Kidney glomerular epithelial cell (primary cell): ENCODE measurements around the gene ANKRD28.
"Not testable (repeated sequence)": the region's sequence is repeated elsewhere in the genome, so short reads cannot be mapped to it uniquely, and the experiment has no call there.

Source experiments
- DNase-seq: peaks from one replicate; lab custom pipeline; 2025; lab: John Stamatoyannopoulos, UW

ANKRD28 gene

DNA sequence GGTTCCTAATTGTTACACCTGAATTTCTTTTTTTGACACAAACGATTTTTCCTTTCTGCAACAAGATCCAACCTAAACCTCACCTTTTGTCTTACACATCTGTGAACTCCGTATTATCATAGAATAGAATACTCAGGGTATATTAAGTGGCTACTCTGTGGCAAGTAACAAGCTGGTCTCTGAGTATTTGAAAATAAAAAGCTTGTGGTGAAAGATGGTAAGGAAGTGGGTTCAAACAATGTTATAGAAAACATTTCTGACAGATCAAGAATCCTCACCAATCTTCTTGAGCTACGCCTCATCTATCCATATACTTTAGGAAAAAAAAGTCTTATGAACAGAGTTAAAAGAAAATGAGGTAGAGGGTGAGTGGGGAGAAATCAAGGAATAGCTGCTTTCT, 3.5 kb upstream of the ANKRD28 start:
- DNase-seq: no peak

GRCh38 chr3:15800780-15801179, 3.0 kb upstream of the ANKRD28 start:
- DNase-seq: no peak

GRCh38 chr3:15800327-15800726, 2.5 kb upstream of the ANKRD28 start:
- no peak for DNase-seq

GRCh38 chr3:15798533-15799245, 910 bp upstream of the ANKRD28 start:
- no peak for DNase-seq

DNA sequence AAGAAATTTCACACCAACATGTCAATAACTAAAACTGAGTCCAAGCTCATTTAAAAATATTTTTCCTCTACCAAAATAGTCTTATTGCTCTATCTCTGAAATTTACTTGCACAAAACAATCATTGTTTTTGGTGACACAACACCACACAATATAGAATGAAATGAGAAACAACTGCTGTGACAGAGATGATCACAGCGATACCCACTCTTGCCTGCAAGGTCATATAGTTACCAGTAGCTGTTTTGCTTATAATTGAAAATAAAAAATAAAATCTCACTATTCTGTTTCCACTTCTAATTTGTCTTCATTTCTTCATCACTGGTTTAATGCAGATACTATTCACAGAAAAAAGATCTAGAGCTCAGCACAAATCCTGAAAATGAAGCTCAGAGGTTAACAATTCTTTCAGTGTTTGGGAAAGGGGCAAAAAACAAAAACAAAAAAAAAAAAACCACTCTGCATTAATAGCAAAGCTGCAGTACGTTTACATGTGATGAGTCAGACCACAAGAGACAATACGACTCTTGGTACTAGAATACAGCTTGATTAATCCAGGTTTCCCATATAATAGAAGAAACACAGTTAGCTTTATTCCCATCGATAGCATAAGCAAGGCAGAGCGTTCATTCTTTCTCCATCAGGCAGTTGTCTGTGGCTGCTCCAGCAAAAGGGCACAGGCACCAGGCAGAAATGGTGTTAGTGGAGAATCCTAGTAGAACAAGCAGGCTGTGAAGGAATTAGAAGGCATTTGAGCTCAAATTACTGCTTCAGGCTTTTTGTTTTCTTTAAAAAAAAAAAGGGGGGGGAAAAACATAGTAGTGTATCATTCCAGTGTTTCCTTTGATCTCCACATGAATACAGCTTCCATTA, 773 bp downstream of the ANKRD28 start:
- peak; percentile 31 for DNase-seq

- peak; percentile 37 for DNase-seq
Measured at GRCh38 chr3:15796331-15796730, 1.4 kb downstream of the ANKRD28 start.

DNA sequence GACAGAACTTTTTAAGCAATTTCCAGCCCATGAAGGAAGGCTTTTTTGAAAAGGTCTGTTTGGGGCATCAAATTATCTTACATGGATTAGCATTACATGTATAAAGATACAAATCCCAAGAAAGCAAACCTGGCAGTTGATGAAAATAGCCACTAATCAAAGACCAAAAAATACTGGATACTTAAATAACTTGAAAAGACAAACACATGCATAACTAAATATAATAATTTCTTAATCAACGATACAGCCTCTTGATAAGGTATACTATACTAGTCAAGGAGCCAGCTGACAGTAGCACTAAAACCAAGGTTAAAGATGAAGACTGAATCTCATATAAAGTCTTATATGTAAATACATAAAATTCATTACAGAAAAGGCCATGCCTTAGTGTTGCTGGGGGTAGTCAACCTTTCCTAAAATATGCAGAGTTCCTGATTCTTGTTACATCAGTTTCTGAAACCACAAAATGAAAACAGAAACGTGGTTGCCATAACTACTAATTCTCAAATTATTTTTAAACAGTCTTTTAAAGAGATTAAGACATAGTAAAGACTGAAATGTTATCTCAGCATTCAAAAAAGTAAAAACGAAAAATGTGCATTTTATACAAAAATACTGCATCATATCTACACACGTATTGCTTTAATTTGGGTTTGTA, 2.0 kb downstream of the ANKRD28 start:
- peak; percentile 63 for DNase-seq

- DNase-seq: no peak
Measured at GRCh38 chr3:15794842-15795650, 2.7 kb downstream of the ANKRD28 start.

DNA sequence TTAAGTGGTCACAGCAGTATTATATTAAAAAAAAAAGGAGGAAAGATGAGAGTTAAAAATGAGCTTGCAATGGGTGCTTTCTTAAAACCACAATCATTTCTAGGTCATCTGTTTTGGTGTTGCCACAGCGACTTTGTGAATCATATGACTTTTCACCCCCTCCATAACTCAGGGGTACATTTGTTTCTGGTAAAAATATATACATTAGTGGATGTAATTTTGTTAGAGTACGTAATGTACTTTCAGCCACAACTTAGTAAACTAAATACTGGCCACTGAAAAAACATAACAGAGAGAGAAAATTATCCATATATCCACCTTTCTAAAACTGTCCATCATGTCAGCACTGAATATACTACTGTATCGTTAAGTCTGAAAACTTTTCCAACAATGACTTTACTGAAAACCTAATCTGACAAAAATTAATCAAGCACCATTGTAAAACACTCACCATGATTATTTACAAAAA, 3.4 kb downstream of the ANKRD28 start:
- DNase-seq: peak; percentile 33

- DNase-seq: no peak
Measured at GRCh38 chr3:15791525-15791924, 6.3 kb downstream of the ANKRD28 start.

DNA sequence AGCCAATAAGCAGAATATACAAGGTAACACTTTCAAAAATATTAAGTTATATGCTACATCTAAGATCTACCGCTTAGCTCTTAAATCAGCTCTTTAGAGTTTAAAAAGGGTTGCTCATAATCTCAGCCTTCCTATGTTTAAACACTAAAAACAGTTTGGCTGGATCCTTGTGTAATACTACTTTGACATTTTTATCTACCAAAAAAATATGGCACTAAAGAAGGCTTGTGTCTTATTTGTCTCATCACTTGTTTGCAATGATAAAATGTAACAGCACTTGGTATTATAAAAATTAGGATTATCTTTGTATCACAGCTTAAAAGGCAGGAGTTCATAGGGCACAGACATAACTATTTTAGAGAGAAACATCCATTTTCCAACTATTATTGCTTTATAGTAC, 9.8 kb downstream of the ANKRD28 start:
- DNase-seq: no peak

- no peak for DNase-seq
Measured at GRCh38 chr3:15787526-15787925, 10.3 kb downstream of the ANKRD28 start.

DNA sequence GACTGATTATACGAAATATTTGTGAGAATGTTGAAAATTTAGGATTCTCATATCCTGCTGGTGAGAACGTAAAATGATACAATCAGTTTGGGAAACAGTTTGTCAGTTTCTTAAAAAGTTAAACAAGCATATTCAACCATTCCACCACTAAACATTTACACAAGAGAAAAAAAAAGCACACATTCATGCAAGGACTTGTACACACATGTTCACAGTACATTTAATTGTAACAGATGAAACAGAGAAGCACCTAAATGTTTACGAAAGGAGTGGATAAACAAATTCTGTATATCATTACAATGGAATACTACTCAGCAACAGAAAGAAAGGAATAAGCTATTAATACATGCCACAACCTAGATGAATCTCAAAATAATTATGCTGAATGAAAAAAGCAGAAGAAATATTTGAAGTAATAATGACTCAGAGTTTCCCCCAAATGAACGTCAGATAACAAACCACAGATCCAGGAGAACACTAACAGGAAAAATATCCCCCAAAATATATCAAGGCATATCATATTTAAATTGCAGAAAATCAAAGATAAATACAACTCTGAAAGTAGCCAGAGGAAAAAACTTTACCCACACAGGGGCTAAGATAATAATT, 14.3 kb downstream of the ANKRD28 start:
- no peak for DNase-seq

DNA sequence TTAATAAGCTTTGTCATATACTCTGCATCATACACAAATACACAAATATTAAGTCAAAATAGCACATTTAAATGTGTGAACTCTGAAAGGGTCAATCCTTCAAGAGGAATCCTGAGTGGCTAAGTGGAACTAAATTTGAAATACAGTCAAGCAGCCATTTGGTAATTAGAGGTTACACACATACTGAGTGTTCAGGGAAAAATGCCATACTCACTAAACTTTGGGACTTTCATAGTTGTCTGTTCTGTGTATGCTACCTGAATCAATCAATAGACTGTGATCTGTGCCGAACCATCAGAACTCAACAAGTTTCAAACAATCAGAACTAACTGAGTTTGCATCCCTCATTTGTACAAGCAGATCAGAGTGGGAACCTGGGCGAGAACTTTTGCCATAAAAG, 15.3 kb downstream of the ANKRD28 start:
- no peak for DNase-seq

DNA sequence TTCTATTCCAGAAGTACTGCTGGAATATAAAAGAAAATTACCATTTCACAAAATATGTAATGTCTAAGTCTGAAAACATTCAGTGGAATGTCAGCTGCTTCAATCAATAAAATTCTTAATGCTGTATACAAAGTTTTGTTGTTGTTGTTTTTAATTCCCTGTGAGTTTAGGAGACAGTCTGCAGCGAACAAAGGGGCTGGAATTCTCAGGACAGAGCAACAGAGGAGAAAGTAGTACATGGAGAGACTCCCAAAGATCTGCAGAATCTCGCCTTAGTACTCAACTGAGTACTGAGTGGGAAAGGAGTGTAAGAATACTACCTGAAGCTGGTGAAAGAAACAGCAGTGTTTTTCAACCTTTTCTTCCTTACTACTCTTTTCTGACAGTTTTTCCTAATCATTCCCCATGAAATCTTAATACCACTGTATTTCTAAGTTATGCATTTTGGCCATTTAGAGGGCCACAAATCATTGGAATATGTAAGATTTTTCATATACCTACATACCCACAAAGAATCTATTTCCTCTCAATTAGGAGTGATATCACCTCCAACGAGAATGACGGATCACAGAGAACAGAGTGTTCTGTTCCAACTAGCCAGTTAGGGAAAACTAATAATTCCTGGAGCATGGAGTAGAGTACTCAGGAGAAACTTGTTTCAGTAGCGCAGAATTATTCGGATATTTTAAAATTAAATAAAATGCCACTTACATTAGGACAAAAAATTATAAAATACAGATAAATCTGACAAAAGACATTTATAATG, 16.0 kb downstream of the ANKRD28 start:
- DNase-seq: no peak

- no peak for DNase-seq
Measured at GRCh38 chr3:15781131-15781530, 16.6 kb downstream of the ANKRD28 start.

DNA sequence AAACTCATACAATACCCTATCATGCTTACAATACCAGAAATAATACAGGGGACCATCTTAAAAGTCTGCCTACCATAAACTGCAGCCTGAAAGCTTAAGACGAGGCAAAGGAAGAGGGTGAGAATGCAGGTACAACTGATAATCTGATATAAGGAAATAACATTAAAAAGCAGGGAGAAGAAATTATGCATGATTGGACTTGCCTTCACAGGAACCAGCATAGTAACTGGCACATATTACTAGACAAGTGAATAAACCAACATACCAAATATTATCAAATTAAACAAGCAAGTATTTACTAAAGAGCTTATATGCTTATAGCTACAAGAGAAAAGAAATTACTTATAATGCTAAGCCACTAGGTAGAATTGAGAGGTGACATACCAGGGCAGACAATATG, 18.7 kb downstream of the ANKRD28 start:
- no peak for DNase-seq

GRCh38 chr3:15778332-15778858, 19.4 kb downstream of the ANKRD28 start:
- DNase-seq: no peak

- DNase-seq: not testable (repeated sequence)
Measured at GRCh38 chr3:15774931-15775560, 22.7 kb downstream of the ANKRD28 start.

DNA sequence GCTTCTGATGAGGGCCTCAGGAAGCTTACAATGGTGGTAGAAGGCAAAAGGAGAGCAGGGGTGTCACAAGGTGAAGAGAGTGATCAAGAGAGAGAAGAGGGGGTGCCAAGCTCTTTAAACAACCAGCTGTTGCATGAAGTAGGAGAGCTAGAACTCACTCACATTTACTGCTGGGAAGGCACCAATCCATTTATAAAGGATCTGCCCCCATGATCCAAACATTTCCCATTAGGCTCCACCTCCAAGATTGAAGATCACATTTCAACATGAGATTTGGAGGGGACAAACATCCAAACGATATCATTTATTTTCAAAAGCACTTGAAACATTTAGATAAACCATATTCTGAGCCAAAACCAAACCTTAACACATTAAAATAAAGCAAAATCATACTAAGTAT, 26.3 kb downstream of the ANKRD28 start:
- no peak for DNase-seq
